Measurements from ENCODE around the gene HMX3. TPM values are rescaled to one million over a fixed set of nuclear protein-coding genes. Genes with fewer than 3 reads are reported as not detected.

HMX3 gene
- total and polyA plus RNA-seq, 2 experiments from 2014 or later = 0.35 TPM; not detected in 1

- H3K4me1 ChIP-seq (ENCODE audit: insufficient read depth) = peaks cover 39% of the 10 kb centered on the region
- peaks cover 34% of the 10 kb centered on the region for H3K36me3 ChIP-seq (ENCODE audit: insufficient read depth)
- peak overlapping the region; percentile 90 for H3K4me2 ChIP-seq
- H2AFZ ChIP-seq = no peak overlapping the region
- peaks cover 31% of the 10 kb centered on the region for H3K27me3 ChIP-seq (ENCODE audit: insufficient read depth)
- DNase-seq (ENCODE audit: low spot score) (peak; percentile 71), ATAC-seq (peak; percentile 53)
- H3K4me3 ChIP-seq = peak overlapping the region; percentile 81
- H3K9me2 ChIP-seq (ENCODE audit: insufficient read depth) = no peaks in the 10 kb centered on the region
- Mint-ChIP-seq H3K27ac (peak overlapping the region; percentile 99), H3K9me3 (no peaks in the 10 kb centered on the region; the same call in 2 of the 3 replicates), H3K36me3 (ENCODE audit: low read depth) (peaks cover 59% of the 10 kb centered on the region), H3K4me1 (peaks cover 64% of the 10 kb centered on the region), H3K27me3 (ENCODE audit: insufficient read depth, low read depth, poor library complexity) (peaks cover 34% of the 10 kb centered on the region), H3K4me3 (peak overlapping the region; percentile 99)
- peaks cover 56% of the 10 kb centered on the region for H3K79me2 ChIP-seq (replicated peaks; ENCODE audit: insufficient read depth)
- peaks cover 47% of the 10 kb centered on the region for H4K20me1 ChIP-seq (replicated peaks; ENCODE audit: insufficient read depth)
- no peak overlapping the region for H3K27ac ChIP-seq (ENCODE audit: low read depth)
- TF ChIP-seq STAT1 (IDR thresholded peaks at IDR 0.05; ENCODE audit: unreplicated experiment) (no peak), EZH2 (IDR thresholded peaks at IDR 0.05; ENCODE audit: low read depth, unreplicated experiment) (no peak), NANOG (IDR thresholded peaks at IDR 0.05; ENCODE audit: borderline replicate concordance) (no peak), CREB1 (CRISPR knock-in tag; IDR thresholded peaks at IDR 0.05; ENCODE audit: low read depth) (no peak), ZNF462 (CRISPR knock-in tag; IDR thresholded peaks at IDR 0.05) (no peak), REST (IDR thresholded peaks at IDR 0.05; ENCODE audit: unreplicated experiment) (no peak), CTCF (conservative IDR thresholded peaks at IDR 0.05; ENCODE audit: low read depth in 2 of 2) (no peak), ZNF331 (CRISPR knock-in tag; IDR thresholded peaks at IDR 0.05; ENCODE audit: low read depth) (no peak), ZNF114 (CRISPR knock-in tag; IDR thresholded peaks at IDR 0.05) (no peak), POLR2AphosphoS5 (IDR thresholded peaks at IDR 0.05; ENCODE audit: low read depth) (no peak), EZH2phosphoT487 (IDR thresholded peaks at IDR 0.05; ENCODE audit: unreplicated experiment) (no peak), ETS1 (IDR thresholded peaks at IDR 0.05) (no peak), JUNB (IDR thresholded peaks at IDR 0.05; ENCODE audit: unreplicated experiment) (no peak)
- H3F3A ChIP-seq (replicated peaks; ENCODE audit: low read depth) = peaks cover 16% of the 10 kb centered on the region; the same call in 1 of the 2 replicates
Observed at GRCh38 chr10:123154711-123155505, 19.1 kb downstream of the HMX3 start.

All from GM23338 (cell line).